Tongue (tissue), 2 donors: Measurements from ENCODE around the gene XAF1. TPM values are rescaled to one million over a fixed set of nuclear protein-coding genes. Genes with fewer than 3 reads are reported as not detected.
"Not testable (repeated sequence)": the region's sequence is repeated elsewhere in the genome, so short reads cannot be mapped to it uniquely, and the experiment has no call there.

Source experiments
- DNase-seq: peaks from one replicate; pipeline ENCODE4 v3.0.0-alpha.2; 2015
- total RNA-seq: library from RNA; depleted of rRNA; stranded (reverse); fragments of >200 nt; gene quantifications from one replicate; pipeline ENCODE4 v1.2.3, GENCODE V29; 2014

Gene XAF1
- total RNA-seq, 1 donor from 2014 or later = 19.7 TPM

DNA sequence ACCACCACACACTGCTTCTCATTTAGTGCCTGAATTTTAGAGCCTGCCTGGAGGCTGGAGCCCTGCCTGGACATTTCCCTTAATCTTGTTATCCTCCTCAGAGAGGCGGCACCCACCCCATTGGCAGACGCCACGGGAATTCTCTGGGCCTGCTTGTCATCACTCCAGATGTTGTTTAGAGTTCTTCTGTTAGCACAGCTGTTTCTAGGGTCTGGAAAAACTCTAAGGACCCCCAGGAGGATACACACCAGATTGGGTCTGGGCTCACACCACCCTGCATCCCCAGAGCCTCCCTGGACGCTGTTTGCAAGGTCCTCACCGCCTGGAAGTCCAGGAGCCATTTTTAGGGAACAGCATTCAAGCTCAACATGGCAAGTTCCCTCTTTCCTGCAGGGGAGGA, 565 bp upstream of the XAF1 start:
- peak; percentile 44 for DNase-seq

DNA sequence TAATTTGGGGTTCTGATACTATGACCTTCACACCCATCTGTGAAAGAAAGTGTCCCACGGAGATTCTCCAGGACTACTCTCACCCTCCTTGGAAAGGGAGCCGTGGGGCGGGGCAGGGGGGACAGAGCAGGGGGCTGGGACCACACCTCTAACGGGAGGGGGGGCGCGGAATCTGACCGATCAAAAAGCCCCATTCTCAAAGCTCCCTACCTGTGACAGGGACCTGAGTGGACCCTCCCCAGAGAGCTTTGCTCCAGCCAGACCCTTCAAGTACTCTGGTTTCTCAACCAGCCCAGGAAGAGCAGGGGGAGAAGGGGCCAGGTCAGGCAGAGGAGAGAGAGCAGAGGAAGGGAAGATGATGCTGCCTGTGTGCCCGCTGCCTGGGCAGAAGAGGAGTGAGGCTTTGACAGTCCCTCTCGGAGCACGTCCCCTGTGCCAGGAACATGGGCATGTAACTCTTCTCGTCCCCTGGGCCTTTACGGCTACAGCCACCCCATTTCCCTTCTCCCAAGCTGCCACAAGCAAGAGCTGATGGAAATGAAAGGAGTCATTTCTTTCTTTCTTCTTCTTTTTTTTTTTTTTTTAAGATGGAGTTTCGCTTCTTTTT, 682 bp downstream of the XAF1 start:
- no peak for DNase-seq

DNA sequence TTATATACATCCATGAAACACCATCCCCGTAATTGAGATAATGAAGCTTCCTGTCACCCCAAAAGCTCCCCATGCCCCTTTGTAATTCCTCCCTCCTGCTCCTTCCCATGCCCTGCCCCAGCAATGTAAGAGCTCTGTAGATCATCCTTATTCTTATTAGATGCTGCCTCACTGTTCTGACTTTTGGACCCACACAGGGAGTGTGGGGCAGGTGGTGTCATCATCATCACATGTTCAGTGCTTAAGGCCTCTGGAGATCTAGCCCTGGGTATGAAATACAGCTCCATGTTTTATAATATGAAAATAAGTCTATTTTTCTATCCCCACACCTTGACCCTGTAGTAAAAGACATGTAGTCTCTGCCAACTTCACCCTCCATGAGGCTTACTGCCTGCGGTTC, 1.9 kb downstream of the XAF1 start:
- no peak for DNase-seq

DNA sequence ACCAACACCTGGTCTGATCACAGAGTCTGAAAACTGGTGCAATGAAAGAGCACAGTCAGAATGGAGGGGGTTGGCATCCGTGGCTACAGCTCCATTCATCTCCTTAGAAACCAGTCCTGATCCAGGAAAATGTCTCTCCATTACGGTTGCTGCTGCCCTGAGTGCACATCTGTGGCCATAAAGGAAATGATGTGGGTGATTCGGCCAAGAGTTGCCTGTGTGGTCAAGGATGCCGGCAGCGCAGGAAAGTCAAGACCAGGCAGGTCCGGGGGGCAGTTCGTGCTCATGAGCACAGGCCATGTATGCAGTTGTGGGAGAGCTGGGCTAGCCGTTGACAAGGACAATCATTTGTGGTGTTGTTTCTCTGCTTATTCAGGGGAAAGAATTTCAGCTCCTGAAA, 5.9 kb downstream of the XAF1 start:
- DNase-seq = no peak

DNA sequence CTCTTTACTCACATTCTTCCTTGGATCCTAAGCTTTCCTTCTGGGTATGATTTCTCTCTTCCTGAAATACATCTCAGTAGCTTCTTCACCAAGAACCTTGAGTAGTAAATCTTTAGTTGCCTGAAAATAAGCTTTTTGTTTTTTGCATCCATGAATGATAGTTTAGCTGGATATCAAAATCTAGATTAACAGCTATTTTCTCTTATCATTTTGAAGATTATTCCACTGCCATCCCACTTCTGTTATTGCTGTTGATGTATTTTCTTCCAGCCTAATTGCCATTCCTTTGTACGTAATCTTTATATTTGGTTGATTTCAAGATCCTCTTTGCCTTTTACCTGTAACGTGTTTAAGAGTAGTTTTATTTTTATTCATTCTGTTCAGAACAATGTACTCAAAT, 12.6 kb downstream of the XAF1 start:
- DNase-seq = no peak

DNA sequence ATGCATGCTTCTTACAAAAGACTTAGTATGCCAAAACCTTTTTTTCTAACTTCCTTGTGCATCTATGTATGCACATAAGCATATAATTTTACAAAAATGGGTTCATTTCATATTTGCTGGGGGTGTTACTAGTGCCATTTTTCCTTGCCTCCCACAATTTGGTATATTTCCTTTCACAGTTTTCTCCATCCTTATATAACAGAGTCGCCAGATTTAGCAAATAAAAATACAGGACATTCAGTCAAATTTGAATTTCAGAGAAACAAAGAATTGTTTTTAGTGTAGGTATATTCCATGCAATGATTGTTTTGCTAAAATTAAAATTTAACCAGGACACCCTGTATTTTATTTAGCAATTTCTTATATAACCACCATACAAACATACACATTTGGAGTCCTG, 16.2 kb downstream of the XAF1 start:
- no peak for DNase-seq

DNA sequence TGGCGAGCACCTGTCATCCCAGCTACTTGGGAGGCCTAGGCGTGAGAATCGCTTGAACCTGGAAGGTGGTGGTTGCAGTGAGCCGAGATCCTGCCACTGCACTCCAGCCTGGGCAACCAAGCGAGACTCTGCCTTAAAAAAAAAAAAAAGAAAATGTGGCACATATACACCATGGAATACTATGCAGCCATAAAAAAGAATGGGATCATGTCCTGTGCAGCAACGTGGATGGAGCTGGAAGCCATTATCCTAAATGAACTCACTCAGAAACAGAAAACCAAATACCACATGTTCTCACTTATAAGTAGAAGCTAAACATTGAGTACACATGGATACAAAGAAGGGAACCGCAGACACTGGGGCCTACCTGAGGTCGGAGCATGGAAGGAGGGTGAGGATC, 19.1 kb downstream of the XAF1 start:
- not testable (repeated sequence) for DNase-seq

DNA sequence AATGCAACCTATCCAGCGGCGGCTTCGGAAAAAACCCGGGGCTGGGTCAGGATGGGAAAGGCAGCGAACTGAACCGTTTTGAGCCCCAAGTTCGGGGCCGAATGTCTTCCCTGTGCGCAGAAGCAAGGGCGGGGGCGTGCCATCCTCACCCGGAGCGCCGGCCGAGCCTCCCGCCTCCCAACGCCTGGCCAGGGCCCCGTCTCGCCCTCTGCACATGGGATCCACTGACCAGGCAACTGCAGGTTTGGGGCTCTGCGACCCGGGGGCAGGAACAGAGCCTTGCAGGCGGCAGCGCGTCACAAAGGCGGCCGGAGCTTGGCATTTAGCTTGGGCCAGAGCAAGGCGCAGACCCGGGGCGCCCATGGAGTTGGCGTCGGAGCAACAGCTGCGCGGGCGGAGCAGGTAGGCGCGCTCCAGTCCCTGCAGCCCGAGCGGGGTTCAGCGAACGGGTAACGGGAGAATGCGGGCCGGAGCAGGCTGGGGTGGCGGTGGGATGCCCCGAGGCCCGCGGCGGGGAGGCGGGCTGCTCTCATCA, 20.1 kb downstream of the XAF1 start, which contains the start of gene FBXO39:
TSS of gene FBXO39 (plus strand) at position 345 of the 535 bp plus-strand sequence. CDS start 3,654 bp downstream, outside the sequence.
- DNase-seq = no peak

DNA sequence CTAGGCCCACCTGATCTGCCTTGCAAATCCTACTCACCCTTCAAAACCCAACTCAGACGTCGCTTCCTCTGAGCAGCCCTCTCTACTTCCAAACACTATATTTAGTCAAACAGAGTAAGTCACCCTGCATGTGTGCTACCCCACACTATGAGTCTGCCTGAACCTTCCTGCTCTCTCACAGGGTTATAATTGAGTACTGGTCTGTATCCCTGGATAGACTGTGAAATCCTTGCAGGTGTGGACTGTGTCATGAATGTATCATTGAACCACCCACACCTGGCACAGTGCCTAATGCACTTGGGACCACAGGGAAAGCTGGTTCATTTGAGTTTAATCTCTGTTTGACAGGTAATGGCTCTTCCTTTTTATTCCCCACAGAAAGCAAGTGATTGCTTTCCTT, 23.6 kb downstream of the XAF1 start:
- DNase-seq = no peak

DNA sequence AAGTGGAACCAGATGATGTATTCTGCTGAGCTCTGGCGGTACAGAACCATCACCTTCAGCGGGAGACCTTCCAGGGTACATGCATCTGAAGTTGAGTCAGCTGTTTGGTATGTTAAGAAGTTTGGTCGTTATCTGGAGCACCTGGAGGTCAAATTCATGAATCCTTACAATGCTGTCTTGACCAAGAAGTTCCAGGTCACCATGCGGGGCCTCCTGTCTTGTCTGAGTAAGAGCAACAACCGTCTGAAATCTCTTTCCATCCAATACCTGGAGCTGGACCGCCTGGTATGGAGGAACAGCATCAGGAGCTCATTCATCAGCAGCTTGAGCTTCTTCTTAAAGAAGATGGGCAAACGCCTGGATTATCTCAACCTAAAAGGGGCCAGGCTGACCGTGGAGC, 24.2 kb downstream of the XAF1 start:
- DNase-seq = no peak

DNA sequence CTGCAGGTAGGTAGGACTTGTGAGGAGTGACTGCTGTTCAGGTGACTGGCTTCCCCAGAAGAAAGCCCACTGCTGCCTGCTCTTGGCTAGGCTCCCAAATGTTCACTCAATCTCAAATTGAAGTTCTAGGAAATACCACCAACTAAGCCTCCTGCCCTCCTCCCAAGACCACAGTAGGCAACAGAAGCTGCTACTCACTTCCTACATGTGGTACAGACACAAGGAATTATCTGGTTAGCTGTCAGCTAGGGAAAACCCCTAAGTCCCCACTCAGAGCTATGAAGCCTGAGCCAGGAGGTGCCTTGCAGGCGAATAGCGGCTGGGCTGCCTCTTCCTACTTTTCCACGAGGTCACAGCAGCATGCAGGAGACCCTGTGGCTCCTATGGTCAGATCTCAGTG, 25.0 kb downstream of the XAF1 start:
- no peak for DNase-seq

DNA sequence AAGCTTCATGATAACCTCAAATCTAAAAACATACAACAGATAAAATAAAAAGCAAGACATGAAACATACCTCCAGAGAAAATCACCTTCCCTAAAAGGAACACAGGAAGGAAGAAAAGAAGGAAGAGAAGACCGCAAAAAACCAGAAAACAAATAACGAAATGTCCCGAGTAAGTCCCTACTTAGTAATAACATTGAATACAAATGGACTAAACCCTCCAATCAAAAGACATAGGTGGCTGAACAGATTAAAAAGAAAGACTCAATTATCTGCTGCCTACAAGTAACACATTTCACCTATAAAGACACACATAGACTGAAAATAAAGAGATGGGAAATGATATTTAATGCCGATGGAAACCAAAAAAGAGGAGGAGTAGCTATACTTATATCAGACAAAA, 26.4 kb downstream of the XAF1 start:
- DNase-seq = no peak

DNA sequence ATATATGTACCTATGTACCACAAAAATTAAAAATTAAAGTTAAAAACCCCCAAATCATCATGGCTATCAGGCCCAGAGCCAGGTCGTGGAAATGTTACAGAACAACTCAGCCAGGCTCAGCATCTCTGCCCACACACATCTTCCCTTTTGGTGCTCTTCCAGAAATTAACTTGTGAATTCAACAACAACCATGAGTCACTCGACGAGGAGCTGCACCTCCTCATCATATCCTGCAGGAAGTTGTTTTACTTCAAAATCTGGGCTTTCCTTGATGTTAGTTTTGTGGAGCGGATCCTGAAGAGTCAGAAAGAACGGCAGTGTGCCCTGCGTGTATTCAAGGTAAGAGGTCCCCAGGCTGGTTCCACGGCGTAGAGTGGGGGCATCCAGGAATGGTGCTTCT, 30.8 kb downstream of the XAF1 start:
- DNase-seq = no peak

DNA sequence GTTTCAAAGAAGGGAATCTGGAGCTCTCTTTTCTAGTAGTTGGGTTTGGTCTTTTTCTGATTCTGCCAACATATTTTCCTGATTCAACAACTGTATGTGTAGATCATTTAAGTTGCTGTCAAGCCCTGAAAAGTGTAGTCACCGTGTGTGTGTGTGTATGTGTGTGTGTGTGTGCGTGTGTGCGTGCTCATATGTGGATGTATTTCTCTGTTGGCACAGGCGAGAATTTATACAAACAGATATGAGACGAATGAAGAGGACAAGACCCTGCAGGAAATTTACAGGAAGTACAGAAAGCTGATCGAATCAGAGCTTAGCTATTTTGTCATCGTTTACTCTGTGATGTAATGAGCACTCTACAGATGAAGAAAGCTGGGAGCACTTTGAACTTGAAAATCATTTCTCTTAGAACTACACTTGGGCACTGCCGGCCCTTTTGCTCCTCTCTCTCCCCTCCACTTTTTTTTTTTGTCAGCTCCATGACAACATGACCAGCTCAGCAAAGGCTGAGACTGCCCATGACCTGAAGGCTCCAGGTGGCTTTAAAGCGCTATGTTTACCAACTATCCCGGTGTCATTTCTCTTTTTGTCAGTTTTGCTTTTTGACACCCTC, 31.3 kb downstream of the XAF1 start:
- DNase-seq = no peak

DNA sequence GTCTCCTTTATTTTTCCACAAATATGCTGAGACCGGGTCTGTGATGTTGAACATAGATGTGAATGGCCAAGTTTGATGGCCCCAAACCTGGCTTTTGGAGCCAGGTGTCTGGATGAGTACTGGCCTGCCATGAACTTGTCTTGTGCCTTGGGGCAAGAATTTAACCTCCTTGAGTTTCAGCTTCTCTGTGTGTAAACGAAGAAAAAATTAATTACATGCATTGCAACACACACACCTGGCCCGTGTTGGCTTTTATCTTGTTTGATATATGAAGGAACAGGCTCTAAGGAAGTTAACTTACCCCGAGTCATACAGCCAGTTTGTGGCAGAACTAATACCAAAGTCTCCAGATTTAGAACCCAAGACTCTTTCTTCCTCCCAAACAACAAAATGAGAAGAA, 33.3 kb downstream of the XAF1 start:
- no peak for DNase-seq

DNA sequence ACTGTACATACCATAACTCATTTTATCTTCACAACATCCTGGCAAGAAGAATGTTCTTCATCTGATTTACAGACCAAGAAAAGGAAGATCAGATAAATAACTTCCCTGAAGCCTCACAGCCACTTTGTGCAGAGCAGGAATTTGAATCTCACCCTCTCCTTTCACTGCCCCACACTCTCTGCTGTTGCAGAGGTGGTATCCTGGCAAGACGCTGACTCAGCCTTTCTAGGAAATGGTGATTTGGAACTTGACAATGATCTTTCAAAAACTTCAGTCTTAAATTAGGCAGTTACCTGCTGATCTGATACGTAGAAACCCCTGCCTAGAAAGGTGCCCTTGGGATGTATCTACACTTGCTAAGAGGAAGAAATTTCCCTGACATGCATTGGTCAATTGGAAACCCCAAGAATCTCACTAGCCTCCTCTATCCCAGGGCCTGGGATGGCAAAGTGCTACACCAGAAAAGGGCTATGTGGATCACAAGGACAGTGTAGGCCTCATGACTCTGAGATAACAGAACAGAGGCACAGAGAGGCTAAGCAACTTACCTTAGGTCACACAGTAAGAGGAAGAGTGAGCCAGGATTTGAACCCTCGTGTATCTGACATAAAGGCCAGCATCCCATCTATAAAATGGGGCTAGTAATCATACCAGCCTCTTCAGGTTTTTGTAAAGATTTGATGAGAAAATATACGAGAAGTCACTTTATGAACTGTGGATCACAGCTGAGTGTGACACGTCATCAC, 38.1 kb downstream of the XAF1 start:
- no peak for DNase-seq

DNA sequence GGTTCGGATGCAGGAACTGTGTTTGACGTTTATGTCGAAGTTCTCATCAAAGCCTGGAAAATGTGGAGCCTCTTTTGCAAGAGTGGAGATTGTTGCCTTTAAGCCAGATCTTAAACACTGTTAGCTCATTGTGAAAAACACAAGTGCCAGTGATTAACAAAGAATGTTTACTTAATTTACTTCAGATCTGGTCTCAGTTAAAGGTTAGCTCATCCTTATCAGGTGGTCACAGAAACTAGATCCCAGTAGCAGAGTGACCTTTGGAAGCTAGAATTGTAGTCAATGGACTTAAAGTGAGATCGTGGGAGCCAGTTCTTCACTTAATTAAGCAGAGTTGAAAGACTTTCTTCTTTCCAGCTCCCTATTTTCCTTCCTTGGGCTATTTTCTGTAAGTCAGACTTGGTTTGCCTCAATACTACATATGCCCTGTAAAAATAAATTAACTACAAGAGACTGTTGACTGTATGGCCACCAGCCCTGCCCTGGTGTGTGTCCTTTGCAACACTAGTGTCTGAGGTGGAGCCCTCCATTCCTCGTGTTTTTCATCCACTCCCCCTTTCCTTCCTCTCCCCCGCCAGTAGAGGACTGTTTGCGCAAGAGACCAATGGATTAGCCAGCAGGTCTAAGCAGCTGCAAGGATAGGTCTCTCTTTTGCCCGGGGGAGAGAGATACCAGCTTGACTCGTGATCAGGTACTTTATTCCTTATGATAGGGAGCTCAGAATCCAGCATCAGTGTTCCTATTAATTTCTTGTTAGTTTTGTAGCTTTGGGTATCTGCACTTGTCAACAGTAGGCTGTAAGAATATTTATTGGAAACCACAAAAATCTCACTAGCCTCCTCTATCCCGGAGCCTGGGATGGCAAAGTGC, 40.4 kb downstream of the XAF1 start:
- DNase-seq = no peak

DNA sequence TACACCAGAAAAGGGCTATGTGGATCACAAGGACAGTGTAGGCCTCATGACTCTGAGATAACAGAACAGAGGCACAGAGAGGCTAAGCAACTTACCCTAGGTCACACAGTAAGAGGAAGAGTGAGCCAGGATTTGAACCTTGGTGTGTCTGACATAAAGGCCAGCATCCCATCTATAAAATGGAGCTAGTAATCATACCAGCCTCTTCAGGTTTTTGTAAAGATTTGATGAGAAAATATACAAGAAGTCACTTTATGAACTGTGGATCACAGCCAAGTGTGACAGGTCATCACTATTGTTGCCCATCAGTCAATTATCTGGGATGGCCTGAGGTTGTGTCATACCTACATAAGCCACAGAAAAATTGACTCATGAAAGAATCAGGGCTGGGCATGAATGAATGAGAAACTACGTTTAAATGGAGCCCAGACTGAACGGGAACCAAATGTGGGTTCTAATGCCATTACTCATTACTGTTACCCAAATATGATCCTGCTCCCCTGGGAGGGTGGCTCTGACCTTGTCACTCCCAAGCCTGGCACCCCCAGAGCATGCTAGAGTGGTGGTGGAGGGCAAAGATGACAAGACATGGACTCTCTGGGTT, 41.1 kb downstream of the XAF1 start:
- no peak for DNase-seq

DNA sequence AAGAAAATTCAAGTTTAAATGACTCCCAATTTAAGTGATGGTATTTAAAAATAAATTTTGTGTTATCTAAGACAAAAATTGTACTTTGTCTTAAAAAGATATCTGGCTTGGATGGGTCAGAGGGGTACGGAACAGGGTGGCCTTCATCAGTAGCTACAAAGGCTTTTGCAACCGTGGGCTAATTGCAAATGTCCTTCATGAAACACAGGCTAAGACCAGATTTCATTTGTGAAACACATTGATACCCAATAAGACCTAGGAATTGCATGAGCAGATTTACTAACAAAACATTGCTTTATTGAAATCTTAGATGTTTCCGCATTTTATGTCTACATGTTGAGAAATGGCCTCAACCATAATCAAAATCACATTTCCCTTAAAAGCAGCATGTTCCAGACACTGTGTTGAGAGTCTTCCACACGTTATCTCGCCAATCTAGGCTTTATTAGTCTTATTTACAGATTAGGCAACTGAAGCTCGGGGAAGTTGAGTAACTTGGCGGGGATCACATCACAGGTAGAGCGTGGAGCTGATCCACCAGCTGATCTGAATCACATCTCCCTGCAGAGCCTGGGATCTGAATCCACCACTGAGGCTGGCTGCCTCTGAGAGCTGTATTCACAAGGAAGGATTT, 42.0 kb downstream of the XAF1 start:
- DNase-seq = no peak

DNA sequence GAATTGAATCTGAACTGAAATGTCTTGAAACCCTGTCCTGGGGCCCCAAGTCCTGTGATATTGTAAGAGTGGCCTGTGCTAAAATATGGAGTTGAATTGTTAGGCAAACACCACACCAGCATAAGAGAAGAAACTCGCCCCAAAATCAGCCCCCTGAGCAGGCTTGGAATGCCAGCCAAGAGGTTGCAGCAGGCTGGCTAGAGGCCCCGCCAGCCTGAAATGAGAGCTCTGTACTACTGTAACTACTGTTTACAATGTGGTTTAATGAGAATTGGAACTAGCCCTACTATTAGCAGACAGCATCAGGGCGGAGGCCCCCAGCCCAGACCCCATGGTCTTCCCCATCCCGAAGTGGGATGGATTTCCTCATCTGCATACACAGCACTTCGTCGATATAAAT, 43.9 kb downstream of the XAF1 start:
- DNase-seq = no peak

DNA sequence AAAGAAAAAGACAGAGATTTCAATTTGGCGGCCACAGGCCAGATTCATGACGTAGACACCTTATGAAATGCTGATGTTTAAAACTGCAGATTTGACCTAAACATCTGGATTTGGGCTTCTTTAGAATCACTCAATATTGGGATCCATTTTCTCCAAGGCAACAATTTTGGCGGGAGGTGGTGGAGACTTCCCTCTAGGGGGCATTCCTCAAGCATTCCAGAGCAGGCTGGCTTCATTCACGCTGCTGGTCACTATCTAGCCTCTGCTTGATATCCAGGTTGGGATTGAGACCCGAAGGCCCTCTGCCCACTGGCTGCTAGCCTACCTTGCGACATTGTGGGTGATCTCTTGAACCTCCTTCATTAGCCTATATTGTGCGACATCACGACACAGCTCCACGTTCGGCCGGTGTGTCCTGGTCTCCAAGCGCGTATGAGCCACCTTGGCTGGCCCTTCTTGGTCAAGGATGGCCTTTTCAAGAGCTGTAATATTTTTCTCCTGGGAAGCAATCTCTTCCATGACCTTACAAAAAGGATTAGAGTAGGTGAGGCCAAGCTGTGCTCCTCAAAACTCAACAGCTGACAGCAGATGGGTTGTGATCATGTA, 44.7 kb downstream of the XAF1 start:
- DNase-seq = no peak
